NCI-H1694 treated with DMSO at 0.1 percent for 48 hours (cell line): ENCODE measurements around the gene CD300A.
A peak's percentile ranks its signal among the peaks of the same experiment; 100 is the strongest.

ENCODE experiments used
- DNase-seq: peaks from one replicate; lab custom pipeline; 2025; lab: John Stamatoyannopoulos, UW

Gene CD300A

DNA sequence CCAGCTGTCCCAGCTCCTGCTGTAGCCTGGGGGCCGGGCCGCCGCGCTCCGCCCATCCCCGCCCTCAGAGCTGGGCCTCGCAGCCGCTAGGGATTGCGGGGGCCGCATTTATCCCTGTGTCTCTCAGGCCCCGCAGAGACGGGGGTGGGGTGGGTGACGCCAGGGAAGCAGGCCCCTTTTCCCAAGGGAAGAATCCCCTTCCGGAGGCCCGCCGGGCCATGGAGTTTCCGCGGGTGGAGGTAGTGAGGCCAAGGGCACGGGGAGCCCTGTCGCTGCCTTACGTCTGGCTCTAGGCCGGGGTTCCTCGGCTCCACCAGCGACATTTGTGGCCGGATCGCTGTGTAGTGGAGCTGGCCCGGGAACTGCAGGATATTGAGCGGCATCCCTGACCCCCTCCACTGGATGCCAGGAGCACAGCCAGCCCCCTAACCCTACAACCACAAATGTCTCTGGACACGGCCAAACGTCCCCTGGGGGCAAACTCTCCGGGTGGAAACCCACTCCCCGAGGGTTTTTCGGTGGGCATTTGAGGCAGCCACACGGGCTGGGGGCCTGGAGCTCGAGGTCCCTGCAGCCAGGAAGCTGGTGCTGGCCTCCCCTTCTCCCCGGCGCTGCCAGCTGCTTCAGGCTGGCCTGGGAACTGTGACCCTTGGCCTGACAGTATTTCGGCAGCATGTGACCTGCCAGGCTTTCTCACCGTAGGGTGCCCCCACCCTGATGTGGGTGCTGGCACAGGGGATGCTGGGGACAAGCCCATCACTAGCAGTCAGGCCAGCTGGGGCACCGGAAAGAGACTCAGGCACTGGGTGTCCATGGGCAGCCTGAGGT lies 12.0 kb upstream of the CD300A start:
- DNase-seq: peak; percentile 79

DNA sequence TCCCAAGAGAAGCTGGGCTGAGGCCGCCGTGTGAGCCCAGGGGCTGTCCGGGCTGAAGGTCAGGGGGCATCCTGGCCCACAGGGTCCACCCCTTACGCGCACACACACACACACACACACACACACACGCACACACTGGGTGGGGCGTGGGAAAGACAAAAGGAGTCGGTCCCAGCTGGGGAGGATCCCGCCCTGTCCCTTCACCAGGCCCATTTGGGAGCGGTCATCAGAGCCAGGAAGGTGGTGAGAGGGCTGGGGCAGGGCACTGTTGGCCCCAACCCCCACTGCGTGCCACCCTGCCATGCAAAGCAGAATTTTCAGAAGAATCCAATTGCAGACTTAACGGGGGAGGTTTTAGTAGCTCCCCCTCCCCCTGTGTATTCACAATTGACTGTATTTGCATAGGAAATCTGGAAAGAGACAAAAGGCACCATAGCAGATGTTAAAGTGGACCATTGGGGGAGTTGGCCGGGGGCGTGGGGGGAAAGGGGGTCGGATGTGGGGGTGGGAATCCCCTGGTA lies 11.3 kb upstream of the CD300A start:
- peak; percentile 51 for DNase-seq

DNA sequence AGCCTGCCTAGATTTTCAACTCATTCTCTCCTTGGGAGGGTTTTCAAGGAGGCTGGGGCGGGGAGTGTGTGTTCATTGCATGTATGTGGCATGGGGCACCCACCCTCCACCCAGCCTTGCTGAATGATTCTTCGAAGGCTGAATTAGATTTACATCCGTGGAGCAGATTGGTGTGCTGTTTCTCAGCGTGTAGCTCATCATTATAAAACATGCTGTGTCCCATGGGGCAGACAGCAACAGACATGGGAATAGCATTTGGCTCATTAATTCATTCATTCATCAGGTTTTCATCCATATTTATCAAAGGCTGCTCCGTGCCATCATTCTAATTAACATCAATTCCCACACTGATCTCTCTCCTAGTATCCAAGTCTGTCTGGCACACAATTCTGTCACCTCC lies 10.6 kb upstream of the CD300A start:
- peak; percentile 85 for DNase-seq

DNA sequence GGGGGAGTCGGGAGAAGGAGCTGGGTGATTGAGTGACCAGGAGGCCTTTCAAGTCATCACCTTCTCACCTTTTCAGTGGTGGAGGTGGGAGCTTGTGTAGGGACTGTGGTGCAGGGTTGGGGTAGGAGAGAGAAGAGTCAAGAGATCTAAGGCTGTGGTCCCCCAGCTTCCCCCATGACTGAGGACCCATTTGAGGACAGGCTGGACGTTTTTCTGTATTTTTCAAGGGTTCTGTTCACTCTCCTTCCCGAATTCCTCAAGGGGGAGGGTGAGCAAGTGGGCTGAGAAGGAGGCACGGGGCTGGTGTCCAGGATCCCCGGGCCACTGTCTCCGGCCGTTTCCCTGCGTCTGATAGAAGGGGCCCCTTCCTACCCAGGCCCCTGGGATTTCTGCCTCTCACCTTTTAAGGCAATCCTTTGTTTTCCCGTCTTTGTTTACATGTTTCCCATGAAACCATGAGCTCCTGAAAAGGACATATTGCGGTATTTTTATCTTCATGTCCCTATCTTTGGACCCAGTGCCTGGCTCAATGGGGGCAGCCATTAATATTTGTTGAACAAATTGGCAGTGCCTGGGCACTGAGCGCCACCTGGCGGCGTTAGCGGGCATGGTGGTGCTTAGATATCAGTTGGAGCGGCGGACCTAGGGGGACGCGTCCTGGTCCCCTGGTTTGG lies 9.2 kb upstream of the CD300A start:
- peak; percentile 69 for DNase-seq

DNA sequence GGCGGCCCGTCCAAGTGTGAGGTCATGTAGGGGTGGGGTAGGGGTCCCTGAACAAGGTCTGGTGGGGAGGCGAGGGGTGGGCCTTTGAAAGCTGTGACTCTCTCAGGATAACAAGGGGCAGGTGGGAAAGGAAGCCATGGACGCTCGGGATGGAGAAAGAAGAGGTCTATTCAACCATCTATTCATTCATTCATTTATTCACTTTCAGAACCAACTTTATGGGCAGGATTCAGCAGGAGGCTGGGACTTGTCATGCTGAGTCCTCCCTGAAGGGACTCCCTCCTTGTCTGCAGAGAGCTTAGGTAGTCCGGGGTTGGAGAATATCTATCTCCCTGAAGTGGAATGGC lies 8.6 kb upstream of the CD300A start:
- DNase-seq: no peak

DNA sequence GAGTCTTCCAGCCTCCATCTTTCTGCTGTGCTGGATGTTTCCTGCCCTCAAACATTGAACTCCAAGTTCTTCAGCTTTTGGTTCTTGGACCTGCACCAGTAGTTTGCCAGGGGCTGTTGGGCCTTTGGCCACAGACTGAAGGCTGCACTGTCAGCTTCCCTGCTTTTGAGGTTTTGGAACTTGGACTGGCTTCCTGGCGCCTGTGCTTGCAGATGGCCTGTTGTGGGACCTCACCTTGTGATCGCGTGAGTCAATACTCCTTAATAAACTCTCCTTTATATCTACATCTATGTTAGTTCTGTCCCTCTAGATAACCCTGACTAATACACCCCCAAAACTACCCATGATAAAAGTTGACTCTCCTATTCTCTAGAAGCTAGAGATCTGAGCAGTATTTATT lies 7.6 kb upstream of the CD300A start:
- no peak for DNase-seq

DNA sequence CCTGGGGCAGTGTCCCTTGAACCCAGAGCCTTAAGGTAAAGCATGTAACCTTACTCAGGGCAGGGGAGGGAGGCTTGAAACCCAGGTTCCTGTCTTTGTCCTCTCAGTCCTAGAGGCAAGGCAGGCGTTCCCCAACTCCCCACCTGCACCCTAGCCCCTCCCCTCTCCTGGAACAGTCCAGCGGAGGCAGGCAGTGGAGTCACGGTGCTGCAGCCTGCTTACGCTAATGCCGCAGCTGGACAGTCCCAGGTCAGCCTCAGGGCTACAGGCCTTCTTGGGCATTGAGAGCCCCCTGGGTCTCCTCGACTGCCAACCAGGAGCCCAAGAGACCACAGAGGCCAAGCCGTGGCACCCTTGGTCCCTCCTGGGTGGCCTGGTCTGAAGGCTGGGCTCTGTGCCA lies 6.8 kb upstream of the CD300A start:
- no peak for DNase-seq

DNA sequence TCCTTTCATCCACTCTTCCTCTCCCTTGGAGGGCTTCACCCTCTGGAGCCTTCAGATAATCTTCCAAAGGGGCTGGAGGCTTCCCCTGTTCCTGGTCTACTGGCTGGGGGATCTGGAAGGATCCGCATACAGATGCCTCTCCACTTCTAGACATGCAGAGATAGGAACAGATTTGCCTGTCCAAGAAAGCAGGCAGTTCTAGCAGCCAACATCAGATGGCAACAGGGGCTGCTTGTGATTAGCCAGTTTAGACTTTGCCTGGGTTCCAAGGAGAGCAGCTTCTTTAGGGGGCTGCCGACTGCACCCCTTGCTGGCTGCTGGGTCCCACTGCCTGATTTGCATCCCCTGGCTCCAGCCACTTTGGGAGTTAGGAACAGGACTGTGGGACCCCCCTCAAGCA lies 6.2 kb upstream of the CD300A start:
- DNase-seq: no peak

DNA sequence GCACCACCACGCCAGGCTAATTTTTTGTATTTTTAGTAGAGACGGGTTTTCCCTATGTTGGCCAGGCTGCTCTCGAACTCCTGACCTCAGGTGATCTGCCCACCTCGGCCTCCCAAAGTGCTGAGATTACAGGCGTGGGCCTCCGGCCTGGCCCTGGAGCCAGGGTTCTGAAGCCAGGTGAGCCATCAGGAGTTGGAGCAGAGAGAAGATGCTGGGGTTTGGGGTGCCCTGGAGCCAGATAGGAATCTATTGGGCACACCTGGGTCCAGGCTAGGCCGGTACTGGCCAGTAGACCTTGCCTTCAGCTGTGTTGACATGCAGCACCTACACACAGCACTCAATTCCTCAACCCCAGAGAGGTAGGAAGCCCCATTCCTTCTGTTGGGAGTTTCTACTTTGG lies 5.4 kb upstream of the CD300A start:
- no peak for DNase-seq

DNA sequence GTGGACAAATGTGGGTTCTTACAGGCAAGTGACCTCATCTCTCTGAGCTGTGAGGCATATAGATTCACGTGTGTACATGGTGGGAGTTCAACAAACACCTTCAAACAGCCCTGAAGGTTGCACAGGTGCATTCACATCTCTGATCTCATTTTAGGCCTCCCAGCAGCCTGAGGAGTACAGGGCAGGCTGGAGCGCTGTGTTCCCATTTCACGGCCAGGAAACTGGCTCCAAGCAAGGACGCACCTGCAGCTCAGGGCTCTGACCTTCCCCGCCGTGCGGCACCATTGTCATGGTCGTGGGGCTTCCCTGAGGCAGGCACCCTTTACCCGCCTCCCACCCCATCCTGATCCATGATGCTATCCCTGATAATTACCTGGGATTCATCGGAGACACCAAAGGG lies 4.8 kb upstream of the CD300A start:
- DNase-seq: no peak

DNA sequence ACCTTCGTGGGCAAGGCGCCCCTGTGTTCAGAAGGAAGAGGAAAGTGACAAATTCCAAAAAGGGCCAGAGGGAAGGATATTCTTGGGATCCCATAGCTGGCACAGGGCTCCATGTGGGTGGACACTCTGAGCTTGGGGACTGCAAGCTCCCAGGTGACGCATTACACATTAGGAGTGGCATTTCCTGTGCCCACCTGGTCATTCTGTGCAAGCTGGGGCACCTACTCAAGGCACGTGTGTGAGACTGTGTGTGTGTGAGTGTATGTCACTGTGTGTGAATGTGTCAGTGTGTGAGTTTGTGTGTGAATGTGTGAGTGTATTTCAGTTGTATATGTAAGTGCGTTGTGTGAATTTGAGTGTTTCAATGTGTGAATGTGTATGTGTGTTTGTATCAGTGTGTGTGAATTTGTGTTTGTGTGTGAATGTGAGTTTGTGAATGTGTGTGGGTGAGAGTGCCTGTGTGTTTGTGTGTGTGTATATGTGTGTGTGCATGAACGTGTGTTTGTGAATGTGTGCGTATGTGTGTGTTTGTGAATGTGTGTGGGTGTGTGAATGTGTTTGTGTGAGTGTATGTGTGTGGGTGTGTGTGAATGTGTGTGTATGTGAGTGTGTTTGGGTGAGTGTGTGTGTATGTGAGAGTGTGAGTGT lies 1.6 kb upstream of the CD300A start:
- DNase-seq: no peak

DNA sequence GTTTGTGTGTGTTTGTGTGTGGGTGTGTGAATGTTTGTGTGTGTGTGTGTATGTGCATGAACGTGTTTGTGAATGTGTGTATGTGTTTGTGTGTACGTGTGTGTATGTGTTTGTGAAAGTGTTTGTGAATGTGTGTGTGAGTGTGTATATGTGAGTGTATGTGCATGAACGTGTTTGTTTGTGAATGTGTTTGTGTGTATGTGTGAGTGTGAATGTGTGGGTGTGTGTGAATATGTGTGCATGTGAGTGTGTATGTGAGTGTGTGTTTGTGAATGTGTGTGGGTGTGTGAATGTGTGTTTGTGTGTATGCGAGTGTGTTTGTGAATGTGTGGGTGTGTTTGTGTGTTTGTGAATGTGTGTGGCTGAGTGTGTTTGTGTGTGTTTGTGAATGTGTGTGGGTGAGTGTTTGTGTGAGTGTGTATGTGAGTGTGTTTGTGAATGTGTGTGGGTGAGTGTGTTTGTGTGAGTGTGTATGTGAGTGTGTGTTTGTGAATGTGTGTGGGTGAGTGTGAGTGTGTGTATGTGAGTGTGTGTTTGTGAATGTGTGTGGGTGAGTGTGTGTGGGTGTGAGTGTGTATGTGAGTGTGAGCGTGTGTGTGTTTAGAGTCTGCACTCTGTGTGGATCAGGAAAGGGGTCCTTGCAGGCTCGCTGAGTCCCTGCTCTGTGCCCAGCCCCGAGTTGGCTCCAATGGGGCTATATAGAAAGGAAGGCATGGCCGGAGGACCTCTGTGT lies 890 bp upstream of the CD300A start:
- no peak for DNase-seq

DNA sequence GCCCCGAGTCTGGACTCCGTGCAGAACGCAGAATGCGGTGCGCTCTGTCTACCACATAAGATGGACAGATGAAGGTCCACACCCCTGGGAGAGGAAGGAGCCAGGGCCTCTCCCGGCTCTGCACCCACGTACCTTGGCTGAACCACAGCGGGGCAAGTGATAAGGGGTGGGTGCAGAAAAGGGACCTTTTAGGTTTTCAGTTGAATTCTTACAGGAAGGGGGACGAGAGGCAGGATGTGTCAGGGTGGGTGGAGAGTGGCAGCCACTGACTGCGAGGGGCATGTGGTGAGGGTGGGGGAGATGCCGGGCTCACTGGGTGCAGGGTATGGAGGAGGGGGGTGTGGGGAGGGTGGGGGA lies 372 bp downstream of the CD300A start:
- DNase-seq: no peak

DNA sequence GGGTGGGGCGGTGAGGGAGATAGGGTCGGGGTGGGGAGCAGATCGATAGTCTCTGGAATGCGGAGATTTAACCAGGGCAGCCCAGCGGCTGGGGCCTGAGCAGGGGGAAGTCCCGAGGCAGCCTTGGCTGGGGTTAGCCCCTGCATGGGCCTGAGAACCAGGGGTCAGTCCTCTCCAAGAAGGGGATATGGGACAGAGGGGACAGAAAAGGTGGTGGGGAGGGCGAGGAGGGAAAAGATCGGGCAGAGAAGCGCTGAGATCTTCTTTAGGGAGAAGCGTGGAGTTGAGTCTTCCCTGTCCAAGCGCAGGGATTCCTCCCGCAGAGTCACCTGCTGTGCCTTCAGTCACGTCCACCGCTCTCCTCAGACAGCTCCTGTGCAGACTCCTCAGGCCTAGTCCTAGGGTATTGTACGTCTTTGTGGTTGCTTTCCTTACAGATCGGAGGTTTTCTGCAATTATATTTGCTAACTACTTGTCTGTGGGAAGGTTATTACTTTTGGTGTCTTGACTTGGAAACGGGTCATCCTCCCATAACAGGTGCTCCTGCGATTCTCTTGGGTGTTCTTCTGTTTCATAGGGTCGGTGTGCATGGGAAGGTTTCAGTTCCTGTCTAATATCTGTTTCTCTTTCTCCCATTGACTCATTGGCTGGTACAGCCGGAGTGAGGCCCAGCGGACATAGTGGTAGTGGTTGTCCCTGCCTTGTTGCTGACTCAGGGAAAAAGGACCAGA lies 952 bp downstream of the CD300A start:
- no peak for DNase-seq

DNA sequence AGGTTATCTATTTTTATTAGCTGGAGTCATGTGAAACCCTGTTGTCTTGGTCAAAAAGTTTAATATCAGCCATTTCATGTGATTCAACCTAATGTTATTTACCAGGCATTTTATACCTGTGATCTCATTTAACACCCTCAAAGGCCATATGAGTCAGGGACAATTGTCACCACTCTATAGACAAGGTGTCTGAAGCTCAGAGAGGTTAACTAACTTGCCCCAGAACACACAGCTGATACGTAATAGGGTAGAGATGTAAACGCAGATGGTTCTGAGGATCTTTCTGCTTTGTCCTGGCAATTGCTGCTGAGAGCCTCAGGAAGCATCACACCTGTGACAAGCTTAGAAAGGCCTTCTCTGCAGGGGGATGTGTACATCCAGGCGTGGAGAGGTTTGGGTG lies 4.9 kb downstream of the CD300A start:
- DNase-seq: no peak

DNA sequence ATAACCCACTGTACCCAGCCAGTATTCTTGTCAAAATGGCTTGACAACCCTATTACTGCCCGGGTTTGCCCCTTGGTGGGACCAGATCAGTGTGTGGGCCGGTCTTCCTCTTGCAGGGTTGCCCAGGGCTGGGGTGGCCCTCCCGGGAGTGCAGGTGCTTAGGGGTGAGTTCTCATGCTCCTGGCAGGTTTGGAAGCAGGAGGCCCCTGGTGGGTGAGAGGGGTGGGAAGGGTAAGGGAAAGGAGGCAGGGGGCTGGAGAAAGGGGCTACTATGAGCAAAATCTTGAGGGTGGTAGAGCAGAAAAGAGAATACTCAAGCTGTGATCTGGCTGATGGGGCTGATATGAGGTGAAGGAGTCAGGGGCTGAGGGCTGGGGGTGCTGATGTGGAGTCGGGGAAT lies 6.5 kb downstream of the CD300A start:
- DNase-seq: no peak

DNA sequence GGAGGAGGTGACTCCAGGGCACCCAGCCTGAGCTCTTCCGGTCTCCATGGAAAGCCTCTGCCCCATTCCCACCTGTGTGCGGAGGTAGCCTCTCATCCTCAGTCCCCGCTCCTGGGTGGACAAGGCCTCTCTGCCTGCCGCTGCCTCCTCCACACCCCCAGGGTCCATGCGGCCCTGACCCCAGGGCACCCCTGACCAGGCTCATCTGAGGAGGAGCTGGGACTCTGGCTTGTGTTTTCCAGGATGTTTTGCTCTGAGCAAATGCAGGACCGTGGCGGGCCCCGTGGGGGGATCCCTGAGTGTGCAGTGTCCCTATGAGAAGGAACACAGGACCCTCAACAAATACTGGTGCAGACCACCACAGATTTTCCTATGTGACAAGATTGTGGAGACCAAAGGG lies 6.9 kb downstream of the CD300A start:
- DNase-seq: no peak

DNA sequence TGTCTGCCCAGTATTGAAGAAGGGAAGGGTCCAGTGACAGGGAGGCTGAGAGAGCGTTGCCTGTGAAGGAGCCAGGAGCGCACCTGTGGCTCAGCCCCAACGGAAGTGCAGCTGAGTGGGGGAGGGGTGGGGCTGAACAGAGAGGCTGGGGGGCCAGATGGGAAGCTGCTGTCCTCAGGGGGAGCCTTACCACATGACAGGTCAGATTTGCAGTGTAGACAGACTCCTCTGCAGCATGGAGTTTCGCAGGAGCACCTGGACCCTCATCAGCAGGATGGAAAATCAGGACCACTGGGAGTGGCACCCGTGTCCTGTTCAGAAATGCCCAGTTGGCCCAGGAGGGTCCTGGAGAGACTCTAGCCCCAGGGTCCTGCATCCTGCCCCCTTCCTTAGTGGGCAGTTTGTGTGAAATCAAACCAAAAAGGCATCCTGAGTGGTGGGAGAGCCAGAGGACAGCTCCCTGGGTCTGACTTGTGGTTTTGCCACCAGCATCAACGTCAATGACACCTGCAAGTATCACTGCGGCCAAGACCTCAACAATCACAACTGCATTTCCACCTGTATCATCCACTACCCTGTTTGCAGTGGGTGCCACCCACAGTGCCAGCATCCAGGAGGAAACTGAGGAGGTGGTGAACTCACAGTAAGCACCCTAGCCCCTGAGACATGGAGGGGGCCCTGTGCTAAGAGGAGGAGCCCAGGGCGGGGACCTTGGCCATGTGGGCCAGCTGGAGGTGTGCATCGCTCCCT lies 7.8 kb downstream of the CD300A start:
- no peak for DNase-seq

DNA sequence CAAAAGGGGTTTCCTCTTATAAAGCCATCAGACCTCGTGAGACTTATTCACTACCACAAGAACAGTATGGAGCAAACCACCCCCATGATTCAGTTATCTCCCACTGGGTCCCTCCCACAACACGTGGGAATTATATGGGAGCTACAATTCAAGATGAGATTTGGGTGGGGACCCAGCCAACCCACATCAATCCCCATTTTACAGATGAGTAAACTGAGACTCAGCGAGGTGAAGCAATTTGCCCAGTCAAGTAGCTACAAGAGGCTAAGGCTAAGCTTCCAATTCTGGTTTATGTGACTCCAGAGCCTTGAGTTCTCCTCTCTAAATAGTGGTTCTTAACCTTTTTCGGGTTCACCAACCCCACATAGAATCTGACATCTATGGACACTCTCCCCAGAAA lies 8.8 kb downstream of the CD300A start:
- DNase-seq: no peak

DNA sequence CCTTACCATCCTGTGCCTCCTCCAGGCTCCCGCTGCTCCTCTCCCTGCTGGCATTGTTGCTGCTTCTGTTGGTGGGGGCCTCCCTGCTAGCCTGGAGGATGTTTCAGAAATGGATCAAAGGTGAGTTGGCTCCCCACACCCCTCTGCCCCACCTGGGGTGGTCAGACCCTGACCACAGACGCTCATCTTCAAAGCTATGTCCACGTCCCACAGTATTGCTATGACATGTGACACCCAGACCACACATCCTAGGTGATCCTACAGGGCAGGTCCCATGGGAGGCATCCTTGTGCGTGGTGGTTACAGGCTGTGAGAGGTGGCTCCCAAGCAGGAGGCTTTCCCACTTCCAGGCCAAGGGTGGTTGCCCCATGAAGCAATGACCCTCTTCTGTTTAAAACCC lies 11.0 kb downstream of the CD300A start:
- DNase-seq: no peak

DNA sequence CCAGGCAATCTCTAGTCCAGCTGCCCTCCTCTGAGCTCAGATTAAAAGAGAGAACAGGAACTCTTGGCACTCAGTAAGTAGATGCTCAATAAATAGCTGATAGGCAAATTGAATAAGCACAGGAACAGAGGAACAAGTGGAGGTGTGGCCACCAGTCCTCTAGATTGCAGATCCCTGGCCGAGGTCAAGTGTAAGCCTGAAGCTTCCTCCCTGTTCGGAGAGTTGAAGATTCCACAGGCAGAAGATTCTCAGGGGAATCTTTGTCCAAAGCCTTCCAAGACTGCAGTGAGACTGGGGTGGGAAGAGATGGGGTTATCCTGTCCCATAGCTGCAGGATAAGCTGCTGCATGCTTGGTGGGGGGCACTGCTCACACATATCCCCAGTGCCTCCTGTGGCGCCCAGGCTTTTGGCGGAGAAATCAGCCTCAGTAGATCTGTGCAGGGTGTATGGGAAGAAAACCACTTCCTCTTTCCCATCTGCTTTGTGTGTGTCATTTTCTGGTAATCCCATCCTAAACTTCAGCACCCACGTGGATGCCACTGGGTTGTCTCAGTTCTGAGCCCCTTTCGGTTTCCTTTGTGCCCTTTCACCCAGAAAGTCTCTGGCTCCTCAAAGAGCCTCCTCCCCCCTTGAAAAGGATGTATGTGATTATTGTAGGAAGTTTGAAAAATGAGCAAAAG lies 12.1 kb downstream of the CD300A start:
- no peak for DNase-seq
